HepG2 (cell line): ENCODE data around the gene THADA. TPM values are rescaled to one million over a fixed set of nuclear protein-coding genes. Genes with fewer than 3 reads are reported as not detected.

Experiments
- ATAC-seq: fragments of 200-7000 bp; cut with Tn5 transposase; 3 replicates; pipeline ENCODE4 v1.9.1; 2020; ENCODE audit warnings: mild to moderate bottlenecking, moderate library complexity
- BruUV-seq: library from RNA; stranded (reverse); fragments of 400-500 nt; replicated peaks from 2 replicates; lab custom pipeline; 2021; lab: Mats Ljungman, UMichigan
- CTCF ChIA-PET: fragments of 300-600 bp; formaldehyde crosslinking; extraction: SDS; loops from one replicate; lab custom pipeline; 2021; ENCODE audit warnings: low total read pairs, inconsistent platforms, low intra/inter-chr PET ratio; lab: Yijun Ruan, JAX
- POLR2A ChIA-PET: fragments of 350-600 bp; sonication (Branson Sonifier 250); formaldehyde crosslinking; loops from one replicate; lab custom pipeline; 2020; ENCODE audit warnings: antibody characterized with exemption, inconsistent platforms; lab: Yijun Ruan, JAX
- DNase-seq: peaks from one replicate; pipeline ENCODE4 v3.0.0-alpha.2; 2015; ENCODE audit warnings: low spot score
- FAIRE-seq: peaks from 3 replicates; lab custom pipeline; 2011; peaks lifted over from hg19 to GRCh38; lab: Jason Lieb, UNC
- H2AFZ ChIP-seq: one replicate; pipeline ENCODE4 v1.6.1; 2011; ENCODE audit warnings: low read length, inconsistent platforms
- H3K27ac ChIP-seq: fragments of 300-600 bp; 3 replicates; pipeline ENCODE4 v1.8.0; 2011; ENCODE audit warnings: mixed run types, mild to moderate bottlenecking, mixed read lengths, low read length, inconsistent platforms; ENCODE audit not compliant: insufficient read depth; ENCODE audit errors: extremely low read length
- H3K27me3 ChIP-seq, 2 experiments: fragments of 200-600 bp in 1 of 2; 2 replicates in 1 of 2; 3 replicates in 1 of 2; pipeline versions ENCODE4 v1.6.0 to v1.8.0; 2011; ENCODE audit warnings: low read length in 2 of 2, mild to moderate bottlenecking in 2 of 2, moderate library complexity in 2 of 2, inconsistent platforms in 1 of 2; ENCODE audit not compliant: insufficient read depth in 2 of 2, control insufficient read depth in 1 of 2
- H3K36me3 ChIP-seq, 2 experiments: fragments of 200-600 bp in 1 of 2; replicated peaks in 1 of 2; 2 replicates in 1 of 2; 3 replicates in 1 of 2; pipeline versions ENCODE4 v1.5.1 to v1.8.0; 2011; ENCODE audit warnings: low read length in 2 of 2, inconsistent platforms in 1 of 2; ENCODE audit not compliant: insufficient read depth in 2 of 2, control insufficient read depth in 1 of 2
- H3K4me1 ChIP-seq: 2 replicates; pipeline ENCODE4 v1.5.1; 2012; ENCODE audit warnings: low read length, inconsistent platforms; ENCODE audit not compliant: insufficient read depth
- H3K4me2 ChIP-seq: 2 replicates; pipeline ENCODE4 v1.6.0; 2011; ENCODE audit warnings: low read depth, low read length, inconsistent platforms
- H3K4me3 ChIP-seq, 3 experiments: fragments of 200-600 bp in 1 of 3; sonication (generic), shearing (Covaris generic) in 1 of 3; replicated peaks in 1 of 3; 2 replicates each; pipeline ENCODE4 v1.5.1; 2011 to 2016; ENCODE audit warnings: low read length in 3 of 3, inconsistent platforms in 2 of 3, low read depth in 2 of 3, mild to moderate bottlenecking in 2 of 3, control low read depth in 1 of 3, mixed read lengths in 1 of 3; ENCODE audit not compliant: insufficient read depth in 1 of 3
- H3K79me2 ChIP-seq: one replicate; pipeline ENCODE4 v1.6.1; 2011; ENCODE audit warnings: low read length, inconsistent platforms; ENCODE audit not compliant: insufficient read depth
- H3K9ac ChIP-seq: 2 replicates; pipeline ENCODE4 v1.6.0; 2011; ENCODE audit warnings: mild to moderate bottlenecking, low read depth, low read length, inconsistent platforms; ENCODE audit not compliant: insufficient read depth
- H3K9me3 ChIP-seq: 2 replicates; pipeline ENCODE4 v1.5.1; 2012; ENCODE audit warnings: mild to moderate bottlenecking, low read length
- H4K20me1 ChIP-seq: 2 replicates; pipeline ENCODE4 v1.6.0; 2011; ENCODE audit warnings: inconsistent platforms, mild to moderate bottlenecking, low read length, moderate library complexity; ENCODE audit not compliant: insufficient read depth
- ARID3A ChIP-seq: IDR thresholded peaks from 2 replicates; pipeline ENCODE4 v1.6.1; 2012; ENCODE audit warnings: low read depth, low read length, improper control_type of control experiment
- GATAD2A ChIP-seq: IDR thresholded peaks from 2 replicates; pipeline ENCODE4 v1.6.1; 2016
- ISL2 ChIP-seq: sonication (generic); formaldehyde crosslinking; IDR thresholded peaks from 2 replicates; pipeline ENCODE4 v1.5.0; 2020; ENCODE audit warnings: missing genetic modification reagents
- NFE2L1 ChIP-seq: sonication (generic); formaldehyde crosslinking; IDR thresholded peaks from 2 replicates; pipeline ENCODE4 v1.4.0; 2020; ENCODE audit warnings: missing genetic modification reagents, mild to moderate bottlenecking, borderline replicate concordance
- PAXIP1 ChIP-seq: sonication (generic); formaldehyde crosslinking; conservative IDR thresholded peaks from 2 replicates; pipeline ENCODE4 v1.4.0; 2020; ENCODE audit warnings: mild to moderate bottlenecking, missing genetic modification reagents, moderate library complexity
- SOX13 ChIP-seq, 3 experiments: fragments of 450-650 bp in 1 of 3; sonication (generic) in 1 of 3; formaldehyde crosslinking in 1 of 3; IDR thresholded peaks in 2 of 3; conservative IDR thresholded peaks in 1 of 3; 2 replicates each; pipeline versions ENCODE4 v1.5.0 to v1.6.1; 2016 to 2020; ENCODE audit warnings: antibody characterized with exemption in 1 of 3, mild to moderate bottlenecking in 1 of 3, missing compliant biosample characterization in 1 of 3, missing genetic modification reagents in 1 of 3, moderate library complexity in 1 of 3
- ZMYM4 ChIP-seq: sonication (generic); formaldehyde crosslinking; IDR thresholded peaks from 2 replicates; pipeline ENCODE4 v1.8.1; 2023; ENCODE audit warnings: mild to moderate bottlenecking, missing genetic modification reagents
- ZNF225 ChIP-seq: sonication (generic); formaldehyde crosslinking; IDR thresholded peaks from 2 replicates; pipeline ENCODE4 v1.4.0; 2020; ENCODE audit warnings: mild to moderate bottlenecking, missing genetic modification reagents
- ZNF574 ChIP-seq: sonication (generic); formaldehyde crosslinking; IDR thresholded peaks from 2 replicates; pipeline ENCODE4 v1.4.0; 2020; ENCODE audit warnings: missing genetic modification reagents
- ZNF616 ChIP-seq: sonication (generic); formaldehyde crosslinking; IDR thresholded peaks from 2 replicates; pipeline ENCODE4 v1.5.0; 2020; ENCODE audit warnings: low read depth, mild to moderate bottlenecking, missing genetic modification reagents
- ZNF619 ChIP-seq: sonication (generic); formaldehyde crosslinking; IDR thresholded peaks from 2 replicates; pipeline ENCODE4 v1.4.0; 2020; ENCODE audit warnings: mild to moderate bottlenecking, missing genetic modification reagents
- ZNF773 ChIP-seq: sonication (generic); formaldehyde crosslinking; IDR thresholded peaks from 2 replicates; pipeline ENCODE4 v1.4.0; 2020; ENCODE audit warnings: missing genetic modification reagents, borderline replicate concordance
- ZNF784 ChIP-seq: sonication (generic); formaldehyde crosslinking; IDR thresholded peaks from 2 replicates; pipeline ENCODE4 v1.5.1; 2020; ENCODE audit warnings: missing genetic modification reagents, mild to moderate bottlenecking, borderline replicate concordance
- WGBS: methylation state at CpG from one replicate; pipeline ENCODE4 v1.1.6; 2017; ENCODE audit warnings: low lambda C conversion rate; 5-methylcytosine and 5-hydroxymethylcytosine counted together
- in situ Hi-C: cut with HindIII; loops from 2 replicates; pipeline ENCODE4 v1.10.0; 2017; ENCODE audit warnings: low pct_unique_long_range_greater_than_20kb; ENCODE audit not compliant: extremely low pct_ligation_motif_present
- intact Hi-C: fragments of 100-400 bp; cut with micrococcal nuclease; formaldehyde crosslinking; loops from one replicate; pipeline ENCODE4 v1.10.0; 2022; ENCODE audit not compliant: unreplicated experiment
- polyA plus RNA-seq, 8 experiments: library from polyadenylated mRNA; depleted of rRNA in 3 of 8; stranded (reverse) in 7 of 8; unstranded in 1 of 8; fragments of >200 nt; fragmentation: Illumina TruSeq in 4 of 8; extraction: Trizol in 4 of 8; gene quantifications; 2 replicates each; pipeline versions ENCODE4 v1.2.1 to v1.2.3, GENCODE V29; 2011 to 2016; ENCODE audit warnings: low read depth in 4 of 8, missing spikeins in 1 of 8, mixed read lengths in 1 of 8; ENCODE audit not compliant: insufficient read depth in 1 of 8
- total RNA-seq, 5 experiments: library from RNA; depleted of rRNA; stranded (reverse); fragments of >200 nt; fragmentation: Illumina TruSeq; extraction: Trizol; gene quantifications; 2 replicates each; pipeline ENCODE4 v1.2.3, GENCODE V29; 2016; ENCODE audit warnings: low read depth in 1 of 5

THADA gene
- total and polyA plus RNA-seq, 2 of the 13 experiments (the other 11 are each of a cell fraction or from before 2014, with no cell fraction given) = 12.7 to 21.7 TPM

GRCh38 chr2:43383533-43383932 lies 212.3 kb downstream of the THADA start (continued):
- TF ChIP-seq ZNF619 (CRISPR knock-in tag) = no peak
- no peak for TF ChIP-seq ZNF574 (CRISPR knock-in tag)
- no peak for TF ChIP-seq ZNF616 (CRISPR knock-in tag)
- TF ChIP-seq ZNF773 = no peak
- no peak for TF ChIP-seq NFE2L1 (CRISPR knock-in tag)
- TF ChIP-seq GATAD2A (CRISPR knock-in tag) = no peak

GRCh38 chr2:43379494-43379893 lies 216.3 kb downstream of the THADA start:
- BruUV-seq = no TSS peak
- WGBS = 77% methylated on average over 1 of the region's 1 CpG
- CTCF ChIA-PET = interaction anchor here (0.8 kb wide), 1 partner anchor 105 kb away, joined by 3 read pairs; no protein-coding TSS in a partner anchor
- TF ChIP-seq SOX13 (IDR thresholded peaks at IDR 0.05) (no peak), SOX13 (CRISPR knock-in tag; conservative IDR thresholded peaks at IDR 0.05 in 1 of 2, IDR thresholded peaks at IDR 0.05 in 1 of 2) (peak in 1 of 2 experiments; percentile 83; a peak in 2 of 4 replicates), ZMYM4 (CRISPR knock-in tag) (peak; percentile 79; the same call in 1 of the 2 replicates), ARID3A (0 out of 2 replicates have a peak, but pooled peaks have one; percentile 20), ISL2 (peak; percentile 77), PAXIP1 (CRISPR knock-in tag) (peak; percentile 38; the same call in 1 of the 2 replicates), ZNF225 (CRISPR knock-in tag) (no peak), ZNF784 (CRISPR knock-in tag) (peak; percentile 73)

More at GRCh38 chr2:43379494-43379893, 216.3 kb downstream of the THADA start:
- Histone ChIP-seq H3K9me3 (no peaks in the 10 kb centered on the region), H3K4me2 (no peak overlapping the region), H3K79me2 (no peaks in the 10 kb centered on the region), H3K4me3 (no peak overlapping the region), H4K20me1 (no peaks in the 10 kb centered on the region), H3K4me1 (peaks cover 56% of the 10 kb centered on the region), H2AFZ (no peak overlapping the region), H3K36me3 (no peaks in the 10 kb centered on the region), H3K27ac (no peak overlapping the region), H3K9ac (no peak overlapping the region), H3K27me3 (no peaks in the 10 kb centered on the region)
- no peak for ATAC-seq
- POLR2A ChIA-PET = interaction anchor here (2.0 to 2.2 kb wide), 2 partner anchors 10 to 153 kb away, joined by 5 to 9 read pairs; partner anchors contain the start of gene ZFP36L2
- no peak for FAIRE-seq
- intact Hi-C loops = loop anchor here (5.0 kb wide), 2 partner anchors 73 to 87 kb away; no protein-coding TSS in a partner anchor
- in situ Hi-C loops = no loop called here
- peak; percentile 66 for DNase-seq
